HepG2 (cell line): ENCODE results near the gene ID3. TPM values are rescaled to one million over a fixed set of nuclear protein-coding genes. Genes with fewer than 3 reads are reported as not detected.

Experiments
- ASH2L ChIP-seq: fragments of 300-600, 200-600 bp; sonication (generic); IDR thresholded peaks from 2 replicates; pipeline ENCODE4 v1.7.0; 2017; ENCODE audit warnings: low read depth, mild to moderate bottlenecking, moderate library complexity, mixed read lengths, low read length; ENCODE audit not compliant: insufficient read length
- CENPT ChIP-seq: sonication (generic); formaldehyde crosslinking; IDR thresholded peaks from 2 replicates; pipeline ENCODE4 v1.8.0; 2022; ENCODE audit warnings: low read depth, mild to moderate bottlenecking, moderate library complexity, missing genetic modification reagents
- CHD4 ChIP-seq: fragments of 200-600 bp; sonication (generic); IDR thresholded peaks from 2 replicates; pipeline ENCODE4 v1.7.0; 2017; ENCODE audit warnings: mild to moderate bottlenecking, low read length, borderline replicate concordance
- CREM ChIP-seq, 2 experiments: sonication (generic) in 1 of 2; formaldehyde crosslinking in 1 of 2; IDR thresholded peaks; 2 replicates each; pipeline versions ENCODE4 v1.4.0 to v1.6.1; 2016 to 2020; ENCODE audit warnings: antibody characterized with exemption in 1 of 2, mild to moderate bottlenecking in 1 of 2, missing genetic modification reagents in 1 of 2
- DPF2 ChIP-seq: sonication (generic); formaldehyde crosslinking; IDR thresholded peaks from 2 replicates; pipeline ENCODE4 v1.4.0; 2020; ENCODE audit warnings: mild to moderate bottlenecking, low read depth, missing genetic modification reagents, borderline replicate concordance
- HOXA3 ChIP-seq: sonication (generic); formaldehyde crosslinking; IDR thresholded peaks from 2 replicates; pipeline ENCODE4 v1.5.0; 2020; ENCODE audit warnings: missing genetic modification reagents
- KLF15 ChIP-seq: sonication (generic); formaldehyde crosslinking; IDR thresholded peaks from 2 replicates; pipeline ENCODE4 v1.8.1; 2023; ENCODE audit warnings: borderline replicate concordance, mild to moderate bottlenecking, inconsistent platforms, missing genetic modification reagents, mixed read lengths
- NCOA5 ChIP-seq: sonication (generic); formaldehyde crosslinking; IDR thresholded peaks from 2 replicates; pipeline ENCODE4 v1.4.0; 2020; ENCODE audit warnings: missing genetic modification reagents
- PITX1 ChIP-seq: sonication (generic); formaldehyde crosslinking; IDR thresholded peaks from 2 replicates; pipeline ENCODE4 v1.5.1; 2020; ENCODE audit warnings: mild to moderate bottlenecking, missing genetic modification reagents
- RBAK ChIP-seq: sonication (generic); formaldehyde crosslinking; IDR thresholded peaks from 2 replicates; pipeline ENCODE4 v1.5.1; 2020; ENCODE audit warnings: mild to moderate bottlenecking, missing genetic modification reagents
- SP2 ChIP-seq: sonication (generic); formaldehyde crosslinking; IDR thresholded peaks from 2 replicates; pipeline ENCODE4 v1.5.1; 2020; ENCODE audit warnings: mild to moderate bottlenecking, missing genetic modification reagents
- SYNCRIP ChIP-seq: fragments of 200-400 bp; formaldehyde crosslinking; IDR thresholded peaks from 2 replicates; pipeline ENCODE4 v1.6.1; 2018; ENCODE audit warnings: mild to moderate bottlenecking, low read depth, low read length; ENCODE audit not compliant: insufficient read depth
- TARDBP ChIP-seq: sonication (generic); formaldehyde crosslinking; IDR thresholded peaks from 2 replicates; pipeline ENCODE4 v1.8.0; 2022; ENCODE audit warnings: mild to moderate bottlenecking, missing genetic modification reagents
- TBX2 ChIP-seq: sonication (generic); formaldehyde crosslinking; IDR thresholded peaks from 2 replicates; pipeline ENCODE4 v1.5.0; 2020; ENCODE audit warnings: missing genetic modification reagents, mild to moderate bottlenecking, borderline replicate concordance
- TFDP2 ChIP-seq: sonication (generic); formaldehyde crosslinking; IDR thresholded peaks from 2 replicates; pipeline ENCODE4 v1.4.0; 2020; ENCODE audit warnings: missing genetic modification reagents
- ZBTB7B ChIP-seq: sonication (generic); formaldehyde crosslinking; IDR thresholded peaks from 2 replicates; pipeline ENCODE4 v1.4.0; 2020; ENCODE audit warnings: missing genetic modification reagents
- ZNF383 ChIP-seq: sonication (generic); formaldehyde crosslinking; IDR thresholded peaks from 2 replicates; pipeline ENCODE4 v1.4.0; 2020; ENCODE audit warnings: missing genetic modification reagents, mild to moderate bottlenecking, borderline replicate concordance
- ZNF564 ChIP-seq: sonication (generic); formaldehyde crosslinking; IDR thresholded peaks from 2 replicates; pipeline ENCODE4 v1.8.1; 2023; ENCODE audit warnings: mild to moderate bottlenecking, missing genetic modification reagents
- ZSCAN5A ChIP-seq: sonication (generic); formaldehyde crosslinking; IDR thresholded peaks from 2 replicates; pipeline ENCODE4 v1.8.0; 2022; ENCODE audit warnings: mild to moderate bottlenecking, missing genetic modification reagents, borderline replicate concordance
- ZZZ3 ChIP-seq: sonication (generic); formaldehyde crosslinking; IDR thresholded peaks from 2 replicates; pipeline ENCODE4 v1.4.0; 2020; ENCODE audit warnings: missing genetic modification reagents, mild to moderate bottlenecking, borderline replicate concordance
- polyA plus RNA-seq, 8 experiments: library from polyadenylated mRNA; depleted of rRNA in 3 of 8; stranded (reverse) in 7 of 8; unstranded in 1 of 8; fragments of >200 nt; fragmentation: Illumina TruSeq in 4 of 8; extraction: Trizol in 4 of 8; gene quantifications; 2 replicates each; pipeline versions ENCODE4 v1.2.1 to v1.2.3, GENCODE V29; 2011 to 2016; ENCODE audit warnings: low read depth in 4 of 8, missing spikeins in 1 of 8, mixed read lengths in 1 of 8; ENCODE audit not compliant: insufficient read depth in 1 of 8
- total RNA-seq, 5 experiments: library from RNA; depleted of rRNA; stranded (reverse); fragments of >200 nt; fragmentation: Illumina TruSeq; extraction: Trizol; gene quantifications; 2 replicates each; pipeline ENCODE4 v1.2.3, GENCODE V29; 2016; ENCODE audit warnings: low read depth in 1 of 5
- TF ChIP-seq, protein P1 (sequence below): sonication (generic); formaldehyde crosslinking; IDR thresholded peaks from 2 replicates; pipeline ENCODE4 v1.4.0; 2020; ENCODE audit warnings: mild to moderate bottlenecking, low read depth, missing genetic modification reagents
- TF ChIP-seq, protein P2 (sequence below): IDR thresholded peaks from 2 replicates; pipeline ENCODE4 v1.6.1; 2016; ENCODE audit warnings: missing compliant biosample characterization, missing genetic modification reagents, borderline replicate concordance

Gene ID3
- total and polyA plus RNA-seq, 2 of the 13 experiments (the other 11 are each of a cell fraction or from before 2014, with no cell fraction given), result 64.8 to 115 TPM

GRCh38 chr1:23563755-23564374 lies 4.6 kb upstream of the ID3 start (continued):
- TF ChIP-seq ZNF383 (CRISPR knock-in tag) (no peak), RBAK (CRISPR knock-in tag) (no peak), HOXA3 (CRISPR knock-in tag) (peak; percentile 49; the same call in 1 of the 2 replicates), TARDBP (peak; percentile 56; the same call in 1 of the 2 replicates), ZZZ3 (CRISPR knock-in tag) (no peak), PITX1 (CRISPR knock-in tag) (peak; percentile 41; the same call in 1 of the 2 replicates), SYNCRIP (no peak), TBX2 (CRISPR knock-in tag) (peak; percentile 88), NCOA5 (no peak), KLF15 (no peak), TFDP2 (CRISPR knock-in tag) (peak; percentile 56; the same call in 1 of the 2 replicates), SP2 (CRISPR knock-in tag) (no peak), CENPT (CRISPR knock-in tag) (no peak), ZSCAN5A (CRISPR knock-in tag) (0 out of 2 replicates have a peak, but pooled peaks have one; percentile 1), DPF2 (CRISPR knock-in tag) (peak; percentile 72; the same call in 1 of the 2 replicates), CHD4 (peak; percentile 55; the same call in 1 of the 2 replicates), ZBTB7B (0 out of 2 replicates have a peak, but pooled peaks have one; percentile 33), CREM (IDR thresholded peaks at IDR 0.05) (peak; percentile 44; the same call in 1 of the 2 replicates), CREM (CRISPR knock-in tag; IDR thresholded peaks at IDR 0.05) (no peak), ASH2L (peak; percentile 49), ZNF564 (no peak)
- TF ChIP-seq, protein P1, sequence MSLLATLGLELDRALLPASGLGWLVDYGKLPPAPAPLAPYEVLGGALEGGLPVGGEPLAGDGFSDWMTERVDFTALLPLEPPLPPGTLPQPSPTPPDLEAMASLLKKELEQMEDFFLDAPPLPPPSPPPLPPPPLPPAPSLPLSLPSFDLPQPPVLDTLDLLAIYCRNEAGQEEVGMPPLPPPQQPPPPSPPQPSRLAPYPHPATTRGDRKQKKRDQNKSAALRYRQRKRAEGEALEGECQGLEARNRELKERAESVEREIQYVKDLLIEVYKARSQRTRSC, result no peak
- TF ChIP-seq, protein P2, sequence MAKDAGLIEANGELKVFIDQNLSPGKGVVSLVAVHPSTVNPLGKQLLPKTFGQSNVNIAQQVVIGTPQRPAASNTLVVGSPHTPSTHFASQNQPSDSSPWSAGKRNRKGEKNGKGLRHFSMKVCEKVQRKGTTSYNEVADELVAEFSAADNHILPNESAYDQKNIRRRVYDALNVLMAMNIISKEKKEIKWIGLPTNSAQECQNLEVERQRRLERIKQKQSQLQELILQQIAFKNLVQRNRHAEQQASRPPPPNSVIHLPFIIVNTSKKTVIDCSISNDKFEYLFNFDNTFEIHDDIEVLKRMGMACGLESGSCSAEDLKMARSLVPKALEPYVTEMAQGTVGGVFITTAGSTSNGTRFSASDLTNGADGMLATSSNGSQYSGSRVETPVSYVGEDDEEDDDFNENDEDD, result peak; percentile 28; the same call in 1 of the 2 replicates
